Amygdala (tissue), 56 donors: ENCODE measurements around the gene YWHAH.

Experiments used
- DNase-seq, 56 donors: peaks; one replicate each; lab custom pipeline; 2025; lab: John Stamatoyannopoulos, UW

Gene YWHAH

DNA sequence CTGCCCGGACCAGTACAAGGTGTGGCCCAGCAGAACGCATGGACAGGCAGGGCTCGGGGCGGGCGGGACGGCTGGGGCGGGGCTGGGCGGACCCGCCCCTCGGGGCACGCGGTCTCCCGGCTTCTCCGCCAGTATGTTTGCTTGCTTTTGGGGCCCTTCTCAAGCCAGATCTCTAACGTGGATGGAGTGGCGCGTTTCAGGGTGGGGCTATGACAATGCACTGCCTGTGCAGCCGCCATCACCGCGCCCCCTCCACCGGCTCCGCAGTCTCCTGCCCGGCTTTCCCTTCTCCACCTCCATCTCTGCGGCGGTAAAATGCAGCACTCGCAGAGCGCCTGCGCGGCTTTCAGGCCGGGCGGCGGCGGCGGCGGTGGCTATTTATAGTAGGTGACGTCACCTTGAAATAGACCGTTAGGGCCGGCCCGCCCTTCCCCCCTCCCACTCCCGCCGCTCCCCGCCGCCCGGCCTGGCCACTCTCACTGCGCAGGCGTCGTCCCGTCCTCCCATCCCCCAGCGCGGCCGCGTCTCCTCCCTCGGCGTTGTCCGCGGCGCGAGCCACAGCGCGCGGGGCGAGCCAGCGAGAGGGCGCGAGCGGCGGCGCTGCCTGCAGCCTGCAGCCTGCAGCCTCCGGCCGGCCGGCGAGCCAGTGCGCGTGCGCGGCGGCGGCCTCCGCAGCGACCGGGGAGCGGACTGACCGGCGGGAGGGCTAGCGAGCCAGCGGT, at the start of gene YWHAH:
Gene YWHAH (plus strand): TSS at position 558 of the 722 bp plus-strand sequence. CDS start 199 bp downstream, outside the sequence.
- DNase-seq: peak; percentile 64 to 98 (median 92)

GRCh38 chr22:31895411-31896123, 48.8 kb upstream of the YWHAH start:
- DNase-seq: no peak

DNA sequence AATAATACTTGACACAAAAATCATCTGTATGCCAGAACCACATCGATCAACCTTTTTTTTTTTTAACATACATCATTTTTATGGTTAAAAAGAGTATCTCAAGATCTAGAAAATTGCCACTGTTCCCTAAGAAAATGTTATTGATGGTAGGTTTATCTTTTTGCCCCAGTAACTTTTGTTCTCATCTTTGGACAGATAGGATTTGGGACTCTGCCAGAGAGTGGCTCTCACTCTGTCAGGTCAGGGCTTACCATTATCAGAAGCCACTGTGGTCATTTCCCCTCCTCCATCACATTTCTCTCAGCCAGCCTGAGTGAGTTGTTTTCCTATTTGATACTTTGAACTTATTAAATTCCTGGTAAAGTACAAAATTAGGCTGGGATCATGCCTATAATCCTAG, 47.9 kb upstream of the YWHAH start:
- DNase-seq: no peak

DNA sequence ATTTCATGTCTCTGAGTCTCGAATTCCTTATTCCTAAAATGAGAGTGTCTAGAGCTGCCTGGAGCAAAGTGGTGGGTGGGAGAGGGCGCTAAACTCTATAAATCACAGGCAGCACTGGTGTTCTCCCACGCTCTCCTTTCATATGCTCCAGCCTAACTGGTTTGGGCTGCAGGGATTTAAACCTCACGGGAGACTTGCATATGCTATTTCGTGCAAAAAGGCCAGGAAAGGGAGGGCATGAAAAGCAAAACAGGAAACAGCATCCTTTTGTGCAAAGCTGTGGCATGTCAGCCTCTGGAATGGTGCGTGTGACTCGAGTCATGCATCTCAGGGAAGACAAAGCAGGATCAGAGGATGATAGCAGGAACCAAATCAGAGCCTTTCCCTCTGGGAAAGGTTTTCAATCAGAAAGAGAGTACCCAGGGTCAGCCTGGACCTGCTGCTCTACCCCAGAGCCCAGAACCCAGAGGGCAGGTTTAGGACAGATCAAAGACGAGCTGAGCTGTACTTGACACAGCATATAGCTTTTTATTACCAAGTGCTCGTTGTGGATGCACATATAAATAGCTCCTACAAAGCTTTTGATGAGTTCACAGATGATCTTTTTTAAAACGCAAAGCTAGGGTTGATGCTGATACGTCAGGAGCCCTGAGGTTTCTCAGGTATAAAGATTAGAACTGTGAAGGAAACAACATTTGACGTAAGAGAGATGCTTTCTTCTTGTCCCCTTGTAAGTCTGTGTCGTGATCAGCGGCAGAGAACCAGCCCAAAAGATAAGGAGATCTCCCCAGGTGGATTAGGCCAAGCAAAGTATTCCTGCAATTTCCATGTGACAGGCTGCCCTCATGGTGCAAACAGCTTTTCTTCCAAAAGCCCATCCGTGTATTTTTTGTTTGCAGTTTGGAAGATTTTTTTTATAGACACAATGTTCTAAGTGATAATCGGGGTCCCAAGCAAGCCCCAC, 46.2 kb upstream of the YWHAH start:
- DNase-seq: peak in 18 of 56 donors; percentile 5 to 58 (median 21)

DNA sequence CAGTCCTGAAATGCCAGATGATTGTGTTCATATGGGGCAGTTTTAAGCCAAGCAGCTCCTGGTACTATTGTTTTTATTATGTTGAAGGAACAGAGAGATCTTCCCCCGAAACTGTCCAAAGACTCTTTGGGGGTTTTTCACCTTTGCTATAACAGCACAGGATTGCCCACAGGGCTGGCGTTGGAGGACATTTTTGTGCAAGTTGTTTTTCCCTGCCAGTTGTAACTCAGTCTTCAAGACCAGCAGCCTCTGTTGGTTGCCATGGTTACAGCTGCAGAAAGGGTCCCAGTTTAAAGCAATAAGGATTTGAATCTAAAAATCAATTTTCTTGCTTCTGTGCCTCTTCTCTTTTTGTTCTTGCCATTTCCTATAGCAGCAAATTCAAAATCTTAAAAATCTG, 45.4 kb upstream of the YWHAH start:
- DNase-seq: peak in 18 of 56 donors; percentile 10 to 62 (median 22)

- no peak for DNase-seq
These were observed 44.7 kb upstream of the YWHAH start for GRCh38 chr22:31899669-31900068.

GRCh38 chr22:31901388-31902137, 42.8 kb upstream of the YWHAH start:
- no peak for DNase-seq

- DNase-seq: no peak
These were observed 39.7 kb upstream of the YWHAH start for GRCh38 chr22:31904651-31905050.

DNA sequence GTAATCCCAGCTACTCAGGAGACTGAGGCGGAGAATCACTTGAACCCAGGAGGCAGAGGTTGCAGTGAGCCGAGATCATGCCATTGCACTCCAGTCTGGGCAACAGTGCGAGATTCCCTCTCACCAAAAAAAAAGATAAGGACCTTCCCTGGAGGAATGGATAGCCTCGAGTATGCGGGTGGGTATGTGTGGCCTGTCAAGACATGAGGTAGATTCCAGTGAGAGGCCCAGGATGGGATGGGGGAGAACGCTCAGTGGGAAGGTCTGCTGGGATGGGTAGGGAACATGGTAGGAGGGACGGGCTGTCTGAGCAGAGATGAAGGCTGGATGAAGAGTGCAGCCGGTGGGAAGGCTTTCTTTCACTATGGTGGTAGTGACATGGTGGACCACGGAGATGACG, 39.0 kb upstream of the YWHAH start:
- no peak for DNase-seq

DNA sequence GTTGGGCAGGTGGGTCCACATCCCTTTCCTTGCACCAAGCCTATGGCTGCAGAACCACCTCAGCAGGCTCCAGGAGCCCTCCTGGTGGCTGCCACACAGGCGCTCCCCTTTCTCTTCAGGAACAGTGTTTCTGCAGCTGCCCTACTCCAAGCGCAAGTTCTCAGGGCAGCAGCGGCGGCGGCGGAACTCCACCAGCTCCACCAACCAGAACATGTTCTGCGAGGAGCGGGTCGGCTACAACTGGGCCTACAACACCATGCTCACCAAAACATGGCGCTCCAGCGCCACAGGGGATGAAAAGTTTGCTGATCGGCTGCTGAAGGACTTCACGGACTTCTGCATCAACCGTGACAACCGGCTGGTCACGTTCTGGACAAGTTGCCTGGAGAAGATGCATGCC, 38.2 kb upstream of the YWHAH start:
- no peak for DNase-seq

DNA sequence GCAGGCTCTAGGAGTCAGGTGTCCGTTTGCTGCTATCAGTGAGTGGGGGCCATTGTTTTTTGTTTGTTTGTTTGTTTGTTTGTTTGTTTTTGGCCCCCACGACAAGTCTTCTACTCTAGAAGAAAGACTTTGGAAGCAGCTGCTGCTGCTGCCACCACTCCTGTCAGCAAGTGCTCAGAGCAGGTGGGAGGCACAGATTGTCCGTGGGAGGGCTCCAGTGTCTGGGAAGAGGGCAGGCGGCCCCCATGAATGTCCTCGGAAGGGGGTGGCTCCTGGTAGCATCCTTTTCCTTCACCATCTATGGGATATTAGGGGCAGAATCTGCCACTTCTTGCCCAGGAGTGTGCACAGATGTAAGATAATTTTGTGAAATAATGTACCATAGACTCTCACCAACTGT, 37.8 kb upstream of the YWHAH start:
- peak in 1 of 56 donors; percentile 9 for DNase-seq

DNA sequence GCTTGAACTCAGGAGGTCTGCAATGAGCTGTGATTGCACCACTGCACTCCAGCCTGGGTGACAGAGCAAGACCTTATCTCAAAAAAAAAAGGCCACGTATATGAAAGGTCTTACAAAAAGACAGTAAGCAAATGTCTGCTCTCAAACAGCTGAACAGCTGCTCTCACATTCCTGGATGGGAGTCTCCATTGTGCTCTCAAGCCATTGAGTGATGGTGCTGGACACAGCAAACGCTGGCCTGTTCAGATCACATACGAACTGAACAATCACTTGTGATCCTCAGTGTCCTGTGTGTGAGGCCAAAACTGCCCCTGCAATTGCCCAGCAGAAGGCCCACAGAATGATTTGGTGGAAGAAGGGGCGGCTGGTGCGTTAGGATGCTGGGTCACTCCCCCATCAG, 34.4 kb upstream of the YWHAH start:
- no peak for DNase-seq

DNA sequence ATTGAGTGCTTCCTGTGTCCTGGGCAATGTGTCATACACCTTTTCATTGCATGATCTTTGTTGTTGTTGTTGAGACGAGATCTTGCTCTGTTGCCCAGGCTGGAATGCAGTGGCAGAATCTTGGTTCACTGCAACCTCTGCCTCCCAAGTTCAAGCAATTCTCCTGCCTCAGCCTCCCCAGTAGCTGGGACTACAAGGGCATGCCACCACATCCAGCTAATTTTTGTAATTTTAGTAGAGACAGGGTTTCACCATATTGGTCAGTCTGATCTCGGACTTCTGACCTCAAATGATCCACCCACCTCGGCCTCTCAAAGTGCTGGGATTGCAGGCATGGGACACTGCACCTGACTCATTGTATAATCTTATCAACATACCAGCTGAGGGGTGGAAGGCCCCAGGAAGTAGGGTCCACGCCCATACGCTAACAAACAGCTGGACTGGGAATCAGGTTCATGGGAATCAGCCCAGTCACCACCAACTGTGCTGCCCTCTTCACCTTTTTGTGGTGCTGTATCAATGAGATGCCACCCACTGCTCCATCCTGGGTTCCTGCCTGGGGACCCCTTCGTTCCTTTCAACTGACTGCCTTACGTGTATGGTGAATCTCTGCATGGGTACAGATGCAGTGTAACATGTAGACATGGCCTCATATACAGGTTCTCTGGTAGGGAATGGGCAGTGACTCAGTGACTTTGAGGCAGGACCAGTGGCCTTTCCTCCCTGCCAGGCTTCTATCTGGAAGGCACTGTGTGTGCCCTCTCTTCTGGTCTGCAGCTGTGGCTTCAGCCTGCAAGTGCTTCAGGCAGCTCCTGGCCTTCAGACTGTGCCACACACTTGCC, 32.5 kb upstream of the YWHAH start:
- DNase-seq: no peak

- DNase-seq: no peak
These were observed 32.0 kb upstream of the YWHAH start for GRCh38 chr22:31912407-31912743.

DNA sequence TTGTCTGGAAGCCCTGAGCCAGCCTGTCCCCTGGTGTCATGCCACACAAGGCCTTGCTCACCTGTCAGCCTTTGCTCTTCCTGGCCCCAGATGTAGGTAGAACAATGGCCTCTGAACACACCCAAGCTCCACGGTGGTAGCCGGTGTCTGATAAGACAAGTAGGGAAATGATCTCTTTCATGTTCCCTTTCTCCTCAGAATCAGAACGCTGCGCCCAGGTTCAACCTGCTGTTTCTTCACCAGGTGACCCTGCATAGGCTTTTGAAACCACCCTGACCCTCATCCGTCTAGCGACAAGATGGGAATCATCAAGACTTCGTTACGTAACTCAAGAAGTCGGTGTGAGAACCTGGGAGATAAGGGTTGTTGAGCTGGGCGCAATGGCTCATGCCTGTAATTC, 28.7 kb upstream of the YWHAH start:
- DNase-seq: no peak

GRCh38 chr22:31917227-31917921, 27.0 kb upstream of the YWHAH start:
- peak in 18 of 56 donors; percentile 4 to 66 (median 22) for DNase-seq

GRCh38 chr22:31919730-31920129, 24.6 kb upstream of the YWHAH start:
- no peak for DNase-seq

GRCh38 chr22:31920306-31920705, 24.0 kb upstream of the YWHAH start:
- DNase-seq: no peak

DNA sequence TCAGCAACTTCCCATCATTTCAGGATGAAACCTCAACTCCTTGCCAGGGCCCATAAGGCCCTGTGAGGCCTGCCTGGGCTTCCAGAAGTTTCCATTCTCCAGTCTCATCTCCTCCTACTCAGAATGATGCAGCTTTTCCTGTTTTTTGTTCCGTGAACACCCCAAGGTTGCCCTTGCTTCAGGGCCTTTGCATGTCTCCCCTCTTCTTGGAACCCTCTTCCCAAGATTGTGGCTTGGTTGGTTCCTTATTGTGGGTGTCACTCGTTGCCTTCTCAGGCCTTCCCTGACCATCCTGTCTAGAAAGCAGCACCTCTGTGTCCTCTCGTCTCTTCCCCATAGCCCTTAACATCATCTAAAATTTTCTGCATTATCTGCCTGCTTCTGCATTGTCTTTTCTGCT, 23.2 kb upstream of the YWHAH start:
- DNase-seq: no peak
